ENCODE data around the gene INPP4A.

The INPP4A gene

DNA sequence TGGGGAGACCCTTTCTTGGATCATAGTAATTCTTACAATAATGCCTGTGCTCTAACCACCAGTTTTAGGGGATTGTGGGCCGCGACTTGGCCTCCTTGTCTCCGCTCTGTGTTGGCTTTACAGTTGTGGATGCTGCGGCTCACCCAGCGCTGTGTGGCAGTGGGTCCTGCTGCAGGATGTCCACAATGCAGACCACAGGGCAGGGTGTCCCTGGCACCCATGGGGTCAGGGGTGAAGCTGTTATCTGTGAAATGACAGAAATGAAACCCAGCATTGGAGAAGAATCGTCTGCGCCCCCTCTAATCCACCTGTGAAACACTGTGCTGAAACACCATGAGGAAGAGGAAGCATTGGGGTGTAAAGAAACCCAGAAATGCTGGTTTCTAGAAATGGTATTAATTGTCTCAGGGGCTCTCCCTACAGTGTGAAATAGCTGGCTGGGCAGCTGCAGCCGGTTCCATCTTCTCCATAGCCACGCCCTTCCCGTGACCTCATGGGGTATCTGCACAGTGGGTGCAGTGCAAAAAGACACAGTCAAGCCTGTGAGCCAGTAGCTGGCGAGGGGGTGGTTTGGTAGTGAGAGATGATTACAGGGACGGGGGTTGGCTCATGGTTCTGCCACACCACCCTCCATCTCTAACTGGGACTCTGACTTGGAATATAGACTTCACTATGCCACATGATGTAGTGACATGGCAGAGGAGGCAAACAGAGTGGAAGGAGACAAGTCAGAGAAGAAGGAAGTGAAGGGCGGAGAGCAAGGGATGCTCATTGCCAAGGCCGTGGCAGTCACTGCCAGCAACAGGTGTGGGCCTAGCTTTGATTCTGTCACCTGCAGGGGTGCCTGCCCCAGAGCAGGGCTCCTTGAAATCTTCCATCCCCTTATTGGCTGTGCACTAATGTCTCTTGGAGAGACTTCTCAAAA is 16.2 kb downstream of the INPP4A start:
- DNase-seq: peak; percentile 69 to 73

DNA sequence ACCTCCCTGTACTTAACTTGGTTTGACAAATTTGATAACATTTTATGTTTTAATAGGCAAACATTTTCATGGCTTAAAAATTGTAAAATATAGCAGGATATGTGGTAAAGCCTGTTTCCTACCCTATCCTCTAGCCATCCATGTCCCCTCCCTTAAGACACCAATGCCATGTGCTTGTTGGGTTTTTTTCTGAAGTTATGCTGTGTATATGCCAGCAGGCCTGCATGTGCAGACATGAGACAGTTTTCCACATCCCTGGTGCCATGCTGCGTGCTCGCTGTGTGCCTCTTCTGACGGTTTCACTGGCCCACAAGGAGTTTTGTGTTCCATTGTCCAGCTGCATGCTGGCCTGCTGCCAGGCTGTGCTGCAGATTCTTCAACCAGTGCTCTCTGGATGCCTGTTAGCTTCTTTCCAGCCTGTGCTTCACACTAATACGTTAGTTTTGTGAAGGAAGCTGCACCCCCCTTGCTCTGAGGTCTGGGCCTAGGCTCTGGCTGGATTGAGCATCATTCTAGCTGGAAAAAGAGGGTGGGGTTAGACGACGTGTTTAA is 16.9 kb downstream of the INPP4A start:
- no peak for DNase-seq

DNA sequence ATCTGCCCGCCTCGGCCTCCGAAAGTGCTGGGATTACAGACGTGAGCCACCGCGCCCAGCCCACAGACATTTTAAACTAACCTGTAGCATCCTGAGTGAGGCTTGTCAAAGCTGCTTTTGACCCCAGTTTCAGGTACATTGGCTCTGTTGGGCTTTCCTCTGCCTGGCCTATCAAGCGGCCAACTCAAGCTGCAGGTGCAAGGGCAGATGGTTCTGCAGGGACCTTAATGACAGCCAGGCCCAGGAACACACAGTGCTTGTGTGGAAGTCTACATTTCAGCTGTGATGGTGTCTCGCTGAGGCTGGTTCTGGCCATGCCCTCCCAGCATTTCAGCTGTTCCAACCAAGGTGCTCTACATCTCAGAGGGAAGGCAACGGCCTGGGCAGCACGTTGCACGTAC is 18.4 kb downstream of the INPP4A start:
- DNase-seq: no peak

DNA sequence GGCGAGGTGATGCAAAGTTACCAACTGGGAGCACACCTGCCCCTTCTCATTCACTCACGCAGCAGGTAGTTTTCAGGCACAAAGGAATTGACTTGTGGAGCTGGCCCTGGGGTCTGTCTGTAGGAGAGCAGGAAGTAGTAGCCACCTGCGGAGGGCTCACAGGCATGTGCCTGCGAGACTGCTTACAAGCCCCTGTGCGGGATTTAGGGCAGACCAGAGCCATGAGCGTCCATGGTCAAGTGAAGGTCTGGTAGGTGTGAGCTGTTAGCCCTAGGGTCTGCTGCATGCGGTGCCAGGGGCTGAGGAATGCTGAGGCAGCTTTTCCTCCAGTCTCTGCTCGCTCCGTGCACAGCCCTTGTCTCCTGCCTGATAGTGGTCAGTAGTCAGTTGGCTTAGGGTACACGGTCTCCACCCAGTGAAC is 18.9 kb downstream of the INPP4A start:
- no peak for DNase-seq

DNA sequence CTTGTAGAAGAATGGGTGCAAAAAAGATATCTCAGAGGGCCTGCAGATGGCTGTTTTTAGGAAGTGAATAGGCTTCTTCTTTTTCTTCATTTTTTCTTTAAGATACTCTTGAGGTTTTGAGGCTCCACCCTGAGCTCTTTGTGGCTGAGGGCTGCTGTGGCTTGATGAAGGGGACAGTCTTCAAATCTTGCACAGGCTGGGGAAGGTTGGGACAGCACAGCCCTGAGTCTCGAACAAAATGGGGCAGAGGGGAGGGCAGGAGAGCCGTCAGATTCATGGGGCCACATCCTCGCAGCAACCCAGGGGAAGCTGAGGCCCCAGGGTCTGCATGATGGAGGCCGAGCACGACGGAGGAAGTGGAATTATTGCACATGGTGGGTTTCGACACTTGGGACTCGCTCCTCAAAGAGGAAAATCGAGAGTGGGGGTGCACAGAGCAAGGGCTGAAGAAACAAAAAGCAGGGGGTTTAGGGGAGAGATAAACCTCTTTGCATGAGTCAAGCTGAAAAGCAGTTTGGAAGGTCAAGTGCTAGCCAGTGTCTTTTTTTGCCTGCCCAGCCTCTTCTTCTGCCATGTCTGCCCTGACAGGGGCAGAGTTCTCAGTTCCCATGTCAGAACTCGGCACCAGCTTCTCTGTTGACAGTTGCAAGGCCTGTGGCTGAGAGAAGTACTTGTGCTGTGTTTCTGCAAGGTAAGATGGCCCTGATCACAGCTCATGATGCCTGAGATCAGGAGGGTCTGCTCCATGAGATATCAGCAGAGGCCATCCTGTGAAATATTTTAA is 19.5 kb downstream of the INPP4A start:
- peak; percentile 75 to 77 for DNase-seq

DNA sequence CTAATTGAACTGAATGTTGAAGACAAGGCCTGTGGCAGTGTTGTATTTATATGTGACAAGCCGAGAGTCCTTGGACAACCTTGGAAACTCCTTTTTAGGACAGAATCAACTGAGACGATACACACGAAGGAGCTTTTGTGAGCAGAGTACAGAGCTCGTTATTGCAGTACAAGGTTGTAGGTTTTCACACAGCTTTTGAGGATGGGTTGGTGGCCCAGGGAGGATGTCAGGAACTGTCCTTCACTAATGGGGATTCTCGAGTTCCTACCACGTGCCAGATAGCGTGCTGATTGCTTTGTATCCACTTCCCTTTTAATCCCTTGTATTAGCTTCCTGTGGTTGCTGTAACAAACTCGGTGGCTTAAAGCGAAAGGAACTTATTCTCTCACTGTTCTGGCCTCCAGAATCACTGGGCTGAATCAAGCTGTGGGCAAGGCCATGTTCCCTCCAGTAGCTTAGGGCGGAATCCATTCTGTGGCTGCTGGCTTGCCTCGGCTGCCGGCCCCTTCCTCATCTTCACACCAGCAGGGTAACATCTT is 20.2 kb downstream of the INPP4A start:
- DNase-seq: peak; percentile 92 to 93

DNA sequence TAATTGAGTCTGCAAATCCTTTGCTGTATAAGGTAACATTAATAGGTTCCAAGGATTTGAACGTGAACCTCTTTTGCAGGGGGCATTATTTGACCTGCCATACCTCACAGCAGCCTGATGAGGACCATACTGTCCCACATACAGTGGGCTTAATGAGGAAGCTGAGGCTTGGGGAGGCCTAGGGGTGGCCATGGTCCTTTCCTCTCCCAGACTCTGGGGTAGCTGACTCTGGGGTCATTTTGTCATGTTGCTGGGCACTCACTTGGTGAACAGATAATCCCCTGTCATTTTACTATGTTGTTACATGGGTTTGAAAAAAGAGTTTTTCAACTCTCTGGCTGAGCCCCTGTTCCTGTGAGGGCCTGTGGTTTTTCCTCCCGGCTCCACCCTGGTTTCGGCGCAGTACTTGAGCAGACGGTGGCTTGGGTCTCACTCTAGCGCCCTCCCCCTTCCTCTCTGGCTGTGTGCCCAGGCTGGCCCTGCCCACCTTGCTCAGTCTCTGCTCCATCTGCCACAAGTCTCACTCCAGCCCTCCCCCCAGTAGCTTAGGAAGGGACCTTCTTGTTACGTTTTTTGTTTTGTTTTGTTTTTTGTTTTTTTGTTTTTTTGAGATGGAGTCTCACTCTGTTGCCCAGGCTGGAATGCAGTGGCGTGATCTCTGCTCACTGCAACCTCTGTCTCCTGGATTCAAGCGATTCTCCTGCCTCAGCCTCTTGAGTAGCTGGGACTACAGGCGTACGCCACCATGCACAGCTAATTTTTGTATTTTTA is 21.0 kb downstream of the INPP4A start:
- DNase-seq: peak in 1 of 2 donors; percentile 48

DNA sequence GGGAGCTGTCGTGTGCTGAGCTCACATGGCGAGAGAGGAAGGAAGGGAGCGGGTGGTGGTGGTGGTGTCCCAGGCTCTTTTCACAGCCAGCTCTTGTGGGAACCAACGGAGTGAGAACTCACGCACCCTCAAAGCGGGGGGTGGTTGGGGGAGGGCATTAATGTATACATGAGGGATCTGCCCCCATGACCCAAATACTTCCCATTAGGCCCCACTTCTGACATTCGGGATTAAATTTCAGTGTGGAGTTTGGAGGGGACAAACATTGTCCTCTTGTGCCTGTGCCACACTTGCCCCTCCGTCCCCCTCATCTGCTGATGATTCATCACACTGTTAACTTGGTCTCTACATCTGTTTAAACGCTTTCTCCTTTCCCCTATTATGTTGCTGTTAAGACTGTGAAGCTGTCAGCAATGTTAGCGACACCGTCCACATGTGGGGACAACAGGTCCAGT is 22.5 kb downstream of the INPP4A start:
- DNase-seq: peak in 1 of 2 donors; percentile 27

DNA sequence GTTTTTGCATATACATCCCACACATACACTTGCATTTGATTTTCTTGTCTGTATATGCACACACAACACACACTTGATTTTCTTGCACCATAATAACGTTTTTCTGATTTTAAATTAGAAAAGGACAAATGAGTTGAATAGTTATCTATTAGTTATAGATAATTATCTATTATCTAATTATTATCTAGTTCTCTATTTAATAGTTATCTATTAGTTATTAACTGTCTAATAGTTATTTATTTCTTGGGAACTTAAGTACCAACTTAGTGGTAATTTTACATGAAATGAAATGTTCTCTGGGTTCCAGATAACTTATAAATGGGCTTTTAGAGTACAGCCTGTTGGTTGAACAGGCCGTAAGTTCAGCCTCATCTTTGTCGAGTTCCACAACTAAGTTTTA is 23.0 kb downstream of the INPP4A start:
- no peak for DNase-seq

DNA sequence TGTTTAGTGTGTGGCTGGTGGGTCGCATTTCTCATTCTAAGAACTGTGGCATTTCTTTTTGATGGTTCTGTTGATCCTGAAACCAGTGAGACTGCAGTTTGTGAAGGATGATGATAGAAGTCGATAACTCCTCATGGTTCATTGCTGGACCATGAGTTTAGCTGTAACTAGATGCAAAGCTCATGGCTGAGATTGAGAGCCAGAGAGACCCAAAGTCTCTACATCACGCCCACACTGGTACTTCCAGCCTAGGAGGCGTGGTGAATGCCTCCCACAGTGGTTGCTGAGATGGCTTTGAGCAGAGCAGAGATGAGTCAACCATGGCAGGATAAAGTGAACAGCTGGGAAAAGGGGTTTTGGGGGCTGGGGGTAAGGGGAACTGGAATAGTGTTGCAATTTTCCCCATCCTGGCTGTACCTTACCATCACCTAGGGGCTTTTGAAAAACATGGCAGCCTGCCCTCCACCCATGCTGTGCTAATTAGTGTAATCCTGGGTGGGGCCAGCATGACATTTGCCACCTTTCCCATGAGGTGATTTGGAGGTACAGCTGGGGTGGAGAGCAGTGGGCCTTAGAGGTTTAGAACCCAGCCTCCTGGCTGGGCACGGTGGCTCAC is 24.1 kb downstream of the INPP4A start:
- peak; percentile 61 to 84 for DNase-seq

DNA sequence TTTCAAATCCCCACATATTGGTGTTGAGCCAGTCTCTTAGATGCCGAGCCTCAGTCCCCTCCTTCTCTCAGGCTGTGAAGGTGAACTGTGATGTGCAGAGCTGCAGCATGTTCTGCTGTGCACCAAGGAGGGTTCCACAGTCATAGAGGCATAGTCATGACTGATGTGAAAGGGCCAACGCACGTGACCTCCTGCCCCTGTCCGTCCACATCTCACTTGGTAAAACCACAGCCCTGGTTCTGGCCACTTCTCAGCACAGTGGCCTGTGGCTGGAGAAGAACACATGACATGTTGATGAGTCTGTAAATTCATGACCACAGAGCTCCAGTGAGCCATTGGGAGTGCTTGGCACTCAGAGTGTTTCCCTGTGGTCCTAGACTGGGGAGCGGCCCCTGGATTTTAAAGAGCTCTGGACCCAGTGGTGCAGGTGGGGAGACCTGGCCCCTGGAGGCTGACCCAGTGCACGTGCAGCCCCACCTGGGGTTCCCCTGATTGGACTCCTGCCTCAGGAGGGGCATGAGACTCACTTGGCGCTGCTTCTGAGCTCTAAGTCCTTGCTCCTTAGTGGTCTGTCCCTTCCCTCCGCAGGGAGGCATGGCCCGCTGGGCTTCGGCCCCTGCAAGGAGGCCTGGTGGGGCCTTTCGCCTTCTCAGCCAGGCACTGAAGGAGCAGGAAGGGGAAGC is 25.3 kb downstream of the INPP4A start:
- DNase-seq: peak in 1 of 2 donors; percentile 27

DNA sequence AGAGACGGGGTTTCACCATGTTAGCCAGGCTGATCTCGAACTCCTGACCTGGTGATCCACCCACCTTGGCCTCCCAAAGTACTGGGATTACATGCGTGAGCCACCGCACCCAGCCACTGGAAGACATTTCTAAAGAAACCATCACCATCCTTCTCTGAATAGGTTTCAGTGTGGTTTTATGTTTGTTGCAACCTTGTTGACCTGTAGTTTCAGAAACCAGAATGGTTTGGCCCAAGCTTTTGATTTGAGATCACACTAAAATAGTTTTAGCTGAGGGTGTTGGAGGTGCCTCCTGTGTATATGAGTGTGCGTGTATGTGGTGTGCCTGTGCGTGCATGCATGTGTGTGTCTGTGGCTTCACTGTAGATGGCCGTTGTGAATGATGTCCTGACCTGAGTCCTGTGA is 26.2 kb downstream of the INPP4A start:
- no peak for DNase-seq

DNA sequence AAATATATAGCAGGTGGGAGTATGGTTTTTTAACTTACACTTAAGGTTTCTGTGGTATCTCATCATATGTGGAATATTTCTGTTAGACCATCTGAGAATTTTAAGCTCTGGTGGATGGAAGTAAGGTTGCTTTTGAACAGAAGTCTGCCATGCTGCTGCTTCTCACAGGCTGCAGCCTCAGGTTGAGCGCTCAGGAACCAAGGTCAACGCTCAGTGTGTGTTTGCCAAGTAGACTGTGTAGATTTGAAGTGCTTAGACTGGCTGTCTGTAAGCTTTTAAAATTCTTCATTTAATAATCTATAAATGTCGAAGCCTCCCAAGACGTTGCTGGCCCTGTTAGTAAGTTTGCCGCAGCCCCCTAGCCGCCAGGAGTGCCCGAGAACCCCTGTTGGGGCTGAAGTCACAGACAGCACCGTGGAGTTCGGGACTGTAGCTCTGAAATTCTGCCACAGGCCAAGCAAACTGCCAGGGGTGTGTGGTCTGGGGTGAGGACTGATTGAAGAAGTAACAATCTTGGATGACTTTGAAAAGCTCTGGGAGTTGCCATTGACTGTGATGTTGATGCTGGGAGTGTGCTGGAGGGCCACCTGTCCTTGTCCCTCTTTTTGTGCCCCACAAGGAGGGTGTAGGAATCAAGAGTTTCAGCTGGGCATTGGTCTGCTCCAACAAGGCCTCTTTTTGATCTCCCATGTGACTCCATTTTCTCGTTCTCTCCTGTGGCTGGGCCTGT is 26.9 kb downstream of the INPP4A start:
- no peak for DNase-seq

DNA sequence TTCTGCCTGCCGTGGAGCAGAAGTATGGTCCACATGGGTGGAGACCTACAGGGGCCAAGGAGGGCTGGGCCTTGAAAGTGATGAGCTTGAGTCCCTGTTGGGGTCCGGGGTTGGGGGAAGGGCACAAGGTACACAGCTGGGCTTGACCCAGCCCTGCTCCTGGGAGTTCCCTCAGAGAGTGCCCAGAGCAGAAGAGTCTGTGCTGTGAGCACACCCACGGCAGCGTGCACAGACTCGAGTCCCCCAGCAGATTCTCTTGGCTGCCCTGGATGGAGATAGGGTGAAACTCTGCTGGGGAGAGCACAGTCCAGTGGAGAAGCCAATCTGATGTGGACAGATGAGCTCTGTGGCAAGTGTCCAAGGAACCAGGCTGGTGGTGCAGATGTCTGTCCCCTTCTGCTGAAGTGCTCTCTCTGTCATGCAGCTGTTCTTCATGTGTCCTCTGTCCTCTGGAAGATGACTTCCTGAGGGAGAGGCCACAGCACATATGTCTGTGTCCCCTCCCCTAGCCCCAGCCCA is 27.5 kb downstream of the INPP4A start:
- DNase-seq: no peak

DNA sequence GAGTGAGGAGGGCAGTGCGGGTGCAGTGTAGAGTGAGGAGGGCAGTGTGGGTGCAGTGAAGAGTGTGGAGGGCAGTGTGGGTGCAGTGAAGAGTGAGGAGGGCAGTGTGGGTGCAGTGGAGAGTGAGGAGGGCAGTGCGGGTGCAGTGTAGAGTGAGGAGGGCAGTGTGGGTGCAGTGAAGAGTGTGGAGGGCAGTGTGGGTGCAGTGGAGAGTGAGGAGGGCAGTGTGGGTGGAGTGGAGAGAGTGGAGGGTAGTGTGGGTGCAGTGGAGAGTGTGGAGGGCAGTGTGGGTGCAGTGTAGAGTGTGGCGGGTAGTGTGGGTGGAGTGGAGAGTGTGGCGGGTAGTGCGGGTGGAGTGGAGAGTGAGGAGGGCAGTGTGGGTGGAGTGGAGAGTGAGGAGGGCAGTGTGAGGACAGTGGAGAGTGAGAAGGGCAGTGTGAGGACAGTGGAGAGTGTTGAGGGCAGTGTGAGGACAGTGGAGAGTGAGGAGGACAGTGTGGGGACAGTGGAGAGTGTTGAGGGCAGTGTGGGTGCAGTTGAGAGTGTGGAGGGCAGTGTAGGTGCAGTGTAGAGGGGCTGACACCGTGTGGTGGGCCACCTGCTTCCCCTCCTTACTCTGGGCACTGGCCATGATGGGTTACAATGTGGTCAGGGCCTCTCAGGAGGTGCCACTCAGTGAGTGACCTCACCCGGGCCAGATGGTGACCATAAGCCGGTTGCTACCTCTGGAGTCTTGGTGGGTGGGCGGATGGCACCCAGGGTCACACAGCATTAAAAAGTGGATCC is 28.5 kb downstream of the INPP4A start:
- DNase-seq: no peak

DNA sequence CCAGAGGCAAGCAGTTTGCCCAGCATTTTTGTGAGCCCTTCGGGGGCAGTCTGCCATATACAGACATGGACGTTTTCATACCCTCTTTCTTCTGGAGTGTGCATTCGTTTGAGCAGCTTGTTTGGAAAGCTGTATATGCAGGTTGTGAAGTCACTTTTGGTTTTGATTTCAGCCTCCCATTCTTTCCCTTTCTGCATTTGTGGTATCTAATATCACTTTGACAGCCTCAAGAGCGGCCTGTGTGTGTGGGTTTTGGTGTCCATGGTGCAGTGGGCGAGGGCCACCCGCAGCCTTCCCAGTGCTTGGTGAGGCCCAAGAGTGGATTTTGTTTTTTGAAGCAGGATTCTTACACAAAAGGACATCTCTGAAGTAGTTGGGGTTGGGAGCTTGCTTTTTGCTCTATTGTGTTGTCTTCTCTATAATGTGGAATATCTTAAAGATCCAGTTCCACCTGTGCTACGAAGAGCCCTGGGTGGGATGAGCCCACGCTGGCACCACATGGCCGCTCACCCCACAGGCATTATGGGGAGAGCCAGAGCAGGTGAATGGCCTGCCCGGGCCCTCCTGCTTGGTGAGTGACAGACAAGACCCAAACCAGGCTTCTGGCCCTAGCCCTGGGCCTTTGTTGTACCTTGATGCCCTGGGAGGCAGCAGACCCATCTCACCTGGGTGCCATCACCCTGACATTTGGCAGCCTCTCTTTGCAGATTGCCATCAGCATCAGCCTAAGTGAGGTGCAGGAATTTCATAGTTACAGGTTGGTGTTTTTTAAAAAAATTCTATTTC is 29.5 kb downstream of the INPP4A start:
- DNase-seq: no peak

DNA sequence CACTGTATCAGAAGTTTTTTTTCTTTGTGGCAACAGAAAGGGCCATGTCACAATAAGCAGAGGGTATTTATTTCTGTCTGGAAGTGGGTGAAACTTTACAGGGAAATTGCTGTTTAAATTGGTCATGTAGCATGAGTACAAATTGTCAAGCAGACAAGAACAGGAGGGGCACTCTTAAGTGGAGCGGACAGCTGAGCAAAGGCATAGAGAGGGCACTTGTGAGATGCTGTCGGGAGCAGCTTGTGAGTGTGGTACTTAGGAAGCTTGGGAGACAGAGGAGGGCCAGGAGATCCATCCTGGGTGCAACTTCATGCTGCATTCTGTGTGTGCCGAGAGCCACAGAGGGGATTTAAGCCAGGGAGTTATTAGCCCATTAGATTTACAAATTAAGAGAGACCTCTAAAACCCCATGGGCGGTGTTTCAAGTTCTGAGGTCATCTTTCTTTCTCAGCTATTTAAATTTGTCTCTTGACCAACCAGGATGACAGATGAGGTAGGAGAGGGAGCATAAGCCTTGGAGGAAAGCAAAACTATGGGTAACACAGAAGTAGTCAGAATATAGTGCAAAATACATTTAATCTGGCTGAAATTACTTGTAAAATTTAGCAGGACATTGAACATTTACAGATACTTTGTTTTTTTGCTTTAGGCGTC is 30.4 kb downstream of the INPP4A start:
- DNase-seq: no peak

All from inflammatory macrophage (primary cell).